H54 (cell line): ENCODE results near the gene HMGXB3.
"Not testable (repeated sequence)": the region's sequence is repeated elsewhere in the genome, so short reads cannot be mapped to it uniquely, and the experiment has no call there.

Source experiments
- DNase-seq: peaks from one replicate; pipeline ENCODE4 v3.0.0; 2011; ENCODE audit warnings: low spot score, mixed read lengths; ENCODE audit not compliant: insufficient read length
- FAIRE-seq: peaks from 3 replicates; lab custom pipeline; 2011; peaks lifted over from hg19 to GRCh38; lab: Jason Lieb, UNC
- POLR2A ChIP-seq: IDR thresholded peaks from 2 replicates; pipeline ENCODE4 v1.6.1; 2011; ENCODE audit warnings: low read depth, mild to moderate bottlenecking, low read length

HMGXB3 gene

DNA sequence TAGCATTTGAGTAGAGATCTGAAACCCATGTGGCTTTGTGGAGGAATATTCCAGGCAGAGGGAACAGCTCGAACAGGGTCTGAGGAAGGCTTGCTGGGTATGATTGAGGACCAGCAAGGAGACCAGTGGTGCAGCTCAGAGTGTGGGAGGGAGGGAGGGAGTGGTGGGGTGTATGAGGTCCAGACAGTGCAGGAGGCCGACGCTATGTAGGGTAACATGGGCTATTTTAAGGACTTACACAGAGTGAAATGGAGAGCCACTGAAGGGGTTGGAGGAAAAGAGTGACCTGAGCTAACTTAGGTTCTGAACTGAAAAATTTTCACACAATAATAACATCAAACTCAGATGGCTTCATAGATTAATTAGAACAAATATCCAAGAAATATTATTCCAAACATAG is 41.9 kb downstream of the HMGXB3 start:
- no peak for TF ChIP-seq POLR2A
- FAIRE-seq (no peak), DNase-seq (no peak)

DNA sequence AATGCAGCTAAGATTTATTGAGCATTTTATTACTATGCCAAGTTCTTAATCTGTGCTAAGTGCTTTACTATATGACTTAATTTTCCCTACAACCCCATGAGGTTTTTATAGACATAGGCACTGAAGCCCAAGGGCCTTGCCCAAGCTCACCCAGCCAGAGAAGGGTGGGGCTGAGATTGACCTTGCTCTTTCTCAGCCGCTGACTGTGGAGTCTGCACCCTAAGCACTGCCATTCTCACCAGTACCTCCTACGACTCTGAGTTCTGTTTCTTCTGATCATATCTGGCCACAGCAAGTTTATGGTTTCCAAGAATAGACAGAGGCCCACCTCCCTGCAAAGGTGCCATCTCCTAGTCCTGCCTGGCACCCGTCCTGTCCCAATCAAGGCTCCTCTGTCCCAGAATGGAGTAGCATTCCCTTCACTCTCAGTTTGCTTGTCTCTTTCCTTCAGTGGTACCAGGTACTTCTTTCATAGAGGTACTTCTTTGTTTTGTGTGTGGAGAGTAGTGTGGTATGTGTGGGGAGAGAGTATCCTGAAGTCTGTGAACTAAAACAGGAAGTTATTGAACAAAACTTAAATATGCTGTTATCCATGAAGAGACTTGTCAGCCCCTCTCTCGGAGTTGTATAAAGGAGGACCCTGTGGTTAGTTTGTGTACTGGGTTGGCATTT is 43.3 kb downstream of the HMGXB3 start:
- no peak for TF ChIP-seq POLR2A
- no peak for FAIRE-seq
- no peak for DNase-seq

DNA sequence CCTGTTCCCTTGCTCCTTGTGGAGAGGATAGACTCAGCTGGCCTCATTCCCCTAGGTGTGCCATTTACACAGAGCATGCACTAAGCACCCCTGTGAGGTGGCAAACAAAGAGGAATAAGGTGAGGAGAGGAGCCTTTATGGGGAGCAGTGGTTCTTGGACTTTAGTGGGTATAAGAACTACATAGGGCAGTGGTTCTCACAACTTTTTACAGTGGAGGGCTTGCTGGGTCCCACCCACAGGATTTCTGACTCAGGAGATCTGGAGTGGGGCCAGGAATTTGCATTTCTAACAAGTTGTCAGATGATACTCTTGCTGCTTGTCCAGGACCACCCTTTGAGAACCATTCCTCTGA is 43.8 kb downstream of the HMGXB3 start:
- no peak for DNase-seq
- no peak for TF ChIP-seq POLR2A
- no peak for FAIRE-seq

DNA sequence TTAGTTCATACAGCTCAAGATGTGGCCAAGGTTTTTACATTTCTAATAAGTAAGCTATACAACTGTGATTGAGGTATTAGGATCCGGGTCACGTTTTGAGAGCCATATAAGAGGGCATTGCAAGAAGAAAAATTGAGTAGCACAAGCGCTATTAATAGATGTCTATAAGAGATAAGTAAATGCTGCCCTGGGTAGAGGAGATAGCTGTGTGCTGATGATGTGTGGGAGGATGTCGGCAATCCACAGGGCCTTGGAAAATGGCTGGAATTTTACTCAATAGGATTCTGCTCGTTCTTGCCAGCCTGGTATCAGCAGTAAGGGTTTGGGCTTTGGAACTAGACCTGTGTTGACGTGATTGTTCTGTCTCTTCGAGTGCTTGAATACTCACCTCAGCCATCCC is 44.2 kb downstream of the HMGXB3 start:
- TF ChIP-seq POLR2A: no peak
- DNase-seq (no peak), FAIRE-seq (no peak)

DNA sequence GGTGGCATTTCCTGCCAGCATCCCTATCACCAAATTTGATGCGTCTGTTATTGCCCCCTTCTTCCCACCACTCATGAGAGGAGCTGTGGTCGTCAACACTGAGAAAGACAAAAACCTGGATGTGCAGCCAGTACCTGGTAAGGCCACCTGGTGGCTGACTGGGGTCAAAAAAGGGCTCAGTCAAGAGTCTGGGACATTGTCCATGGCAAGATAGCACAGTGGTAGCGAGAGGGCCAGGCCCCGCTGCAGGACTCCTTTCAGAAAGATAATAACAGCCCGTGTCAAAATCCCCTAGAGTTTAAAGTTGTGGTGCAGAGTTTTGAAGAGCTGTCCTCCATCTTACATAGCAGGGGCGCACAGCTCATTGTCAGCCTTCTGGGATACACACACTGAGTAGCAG is 45.0 kb downstream of the HMGXB3 start:
- TF ChIP-seq POLR2A: no peak
- DNase-seq (no peak), FAIRE-seq (no peak)

DNA sequence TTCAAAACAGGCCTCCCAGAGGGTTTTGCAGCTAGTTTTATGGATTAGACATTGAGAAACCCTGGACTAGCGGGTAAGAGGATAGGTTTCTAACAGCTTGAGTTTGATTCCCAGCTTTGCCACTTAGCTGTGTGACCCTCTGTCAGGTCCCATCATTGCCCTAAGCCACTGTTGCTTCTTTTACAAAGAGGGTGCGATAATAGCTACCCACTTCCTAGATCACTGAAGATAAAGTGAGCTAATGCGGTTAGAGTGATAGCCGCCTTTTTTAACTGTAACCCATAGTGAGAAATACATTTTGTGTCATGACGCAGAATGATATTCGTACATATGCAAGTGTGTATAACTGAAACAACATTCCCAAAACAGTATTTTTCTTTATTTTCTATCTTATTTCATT is 45.5 kb downstream of the HMGXB3 start:
- FAIRE-seq: no peak
- TF ChIP-seq POLR2A: no peak
- no peak for DNase-seq

DNA sequence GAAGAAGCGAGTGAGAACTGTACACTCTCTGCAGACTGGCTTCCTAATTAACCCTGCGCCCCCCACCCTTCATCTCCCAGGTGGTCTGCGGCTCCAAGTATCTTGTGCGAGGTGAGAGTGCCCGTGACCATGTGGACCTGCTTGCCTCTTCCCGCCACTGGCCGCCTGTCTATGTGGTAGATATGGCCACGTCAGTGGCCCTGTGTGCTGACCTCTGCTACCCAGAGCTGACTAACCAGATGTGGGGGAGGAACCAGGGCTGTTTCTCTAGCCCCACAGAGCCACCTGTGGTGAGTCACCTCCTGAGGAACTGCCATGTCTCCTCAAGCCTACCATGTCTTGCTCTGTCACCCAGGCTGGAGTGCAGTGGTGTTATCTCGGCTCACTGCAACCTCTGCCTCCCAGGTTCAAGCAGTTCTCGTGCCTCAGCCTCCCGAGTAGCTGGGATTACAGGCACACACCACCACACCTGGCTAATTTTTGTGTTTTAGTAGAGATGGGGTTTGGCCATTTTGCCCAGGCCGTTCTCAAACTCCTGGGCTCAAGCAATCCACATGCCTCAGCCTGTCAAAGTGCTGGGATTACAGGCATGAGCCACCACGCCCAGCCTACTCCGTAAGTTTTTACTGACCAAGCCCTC is 49.8 kb downstream of the HMGXB3 start:
- not testable (repeated sequence) for FAIRE-seq
- DNase-seq: peak; percentile 86

DNA sequence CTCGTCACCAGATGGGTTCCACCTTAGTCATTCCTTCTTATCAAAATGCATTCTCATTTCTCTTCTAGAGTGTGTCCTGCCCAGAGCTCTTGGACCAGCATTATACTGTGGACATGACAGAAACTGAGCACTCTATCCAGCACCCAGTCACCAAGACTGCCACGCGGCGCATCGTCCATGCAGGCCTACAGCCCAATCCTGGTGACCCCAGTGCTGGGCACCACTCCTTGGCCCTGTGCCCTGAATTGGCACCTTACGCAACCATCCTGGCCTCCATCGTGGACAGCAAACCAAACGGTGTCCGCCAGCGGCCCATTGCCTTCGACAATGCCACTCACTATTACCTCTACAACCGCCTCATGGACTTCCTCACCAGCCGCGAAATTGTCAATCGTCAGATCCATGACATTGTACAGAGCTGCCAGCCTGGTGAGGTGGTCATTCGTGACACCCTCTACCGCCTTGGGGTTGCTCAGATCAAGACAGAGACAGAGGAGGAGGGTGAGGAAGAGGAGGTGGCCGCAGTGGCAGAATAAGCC is 51.2 kb downstream of the HMGXB3 start:
- FAIRE-seq (no peak), DNase-seq (no peak)
- no peak for TF ChIP-seq POLR2A

DNA sequence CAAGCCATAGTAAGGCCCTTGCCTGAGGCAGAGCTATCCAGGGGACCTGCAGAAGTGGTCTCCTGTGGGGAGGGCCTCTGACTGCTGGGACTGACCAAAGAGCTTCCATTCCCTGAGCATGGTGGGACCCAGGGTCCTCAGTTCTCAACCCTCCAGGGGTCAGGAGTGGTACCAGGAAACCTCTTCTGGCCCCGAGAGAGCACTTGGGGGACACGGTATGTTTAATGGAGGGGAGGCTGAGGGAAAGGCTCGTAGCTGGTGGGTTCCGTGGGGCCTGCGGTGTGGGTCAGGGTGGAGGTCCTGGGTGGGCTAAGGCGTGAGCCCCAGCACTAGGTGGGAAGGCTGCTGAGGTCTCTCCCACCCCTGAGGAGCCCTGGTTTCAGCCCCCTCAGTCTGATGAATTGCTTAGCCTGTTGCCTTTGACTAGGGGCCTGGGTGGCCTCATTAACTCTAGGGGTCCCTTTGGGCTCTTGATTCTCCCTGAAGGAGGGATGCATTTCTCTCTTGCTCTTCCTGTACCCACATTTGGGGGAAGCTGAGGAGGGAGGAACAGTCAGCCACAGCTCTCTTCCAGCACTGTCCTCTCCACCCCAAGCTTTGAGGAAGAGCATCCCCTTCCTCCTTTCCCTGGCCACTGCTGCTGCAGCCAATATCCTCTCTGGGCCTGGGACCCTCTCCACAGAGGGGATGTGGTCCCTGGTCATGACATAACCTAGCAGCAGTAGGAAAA is 51.9 kb downstream of the HMGXB3 start:
- DNase-seq: no peak
- TF ChIP-seq POLR2A: no peak
- no peak for FAIRE-seq

DNA sequence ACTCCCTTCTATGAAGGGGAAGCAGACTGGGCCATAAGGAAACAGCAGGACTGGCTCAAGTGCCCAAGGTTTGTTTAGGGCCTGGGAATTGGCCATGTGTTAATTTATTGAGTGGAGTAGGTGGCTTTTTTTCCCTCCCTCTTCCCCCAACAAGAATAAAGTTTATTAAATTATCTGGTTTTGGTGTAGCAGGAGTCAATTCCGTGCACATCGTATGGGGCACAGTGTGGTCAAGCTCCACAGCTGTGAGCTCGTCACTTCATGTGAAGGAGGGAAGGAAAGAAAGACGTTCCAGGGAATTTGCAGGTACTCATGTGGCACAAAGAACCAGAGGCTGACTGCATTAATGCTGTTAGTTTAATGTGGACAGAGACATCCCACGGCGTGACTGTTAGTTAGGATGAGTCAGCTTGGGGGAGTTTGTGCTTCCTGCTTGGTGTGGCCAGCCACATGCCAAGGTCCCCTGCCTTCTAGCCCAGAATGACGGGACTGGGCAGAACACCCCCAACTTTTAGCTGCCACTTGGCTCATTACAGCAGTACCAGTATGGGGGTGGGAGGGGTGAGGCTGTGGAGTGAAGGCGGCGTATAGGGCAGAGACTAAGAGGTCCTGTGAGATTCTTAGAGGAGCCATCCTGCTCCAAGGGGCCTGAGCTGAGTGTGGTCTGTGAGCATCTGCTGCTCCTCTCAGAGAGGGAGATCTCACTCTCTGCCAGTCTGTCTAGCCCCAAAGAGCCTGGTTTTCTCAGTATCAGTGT is 52.6 kb downstream of the HMGXB3 start:
- DNase-seq (peak; percentile 65), FAIRE-seq (no peak)
- TF ChIP-seq POLR2A: no peak

DNA sequence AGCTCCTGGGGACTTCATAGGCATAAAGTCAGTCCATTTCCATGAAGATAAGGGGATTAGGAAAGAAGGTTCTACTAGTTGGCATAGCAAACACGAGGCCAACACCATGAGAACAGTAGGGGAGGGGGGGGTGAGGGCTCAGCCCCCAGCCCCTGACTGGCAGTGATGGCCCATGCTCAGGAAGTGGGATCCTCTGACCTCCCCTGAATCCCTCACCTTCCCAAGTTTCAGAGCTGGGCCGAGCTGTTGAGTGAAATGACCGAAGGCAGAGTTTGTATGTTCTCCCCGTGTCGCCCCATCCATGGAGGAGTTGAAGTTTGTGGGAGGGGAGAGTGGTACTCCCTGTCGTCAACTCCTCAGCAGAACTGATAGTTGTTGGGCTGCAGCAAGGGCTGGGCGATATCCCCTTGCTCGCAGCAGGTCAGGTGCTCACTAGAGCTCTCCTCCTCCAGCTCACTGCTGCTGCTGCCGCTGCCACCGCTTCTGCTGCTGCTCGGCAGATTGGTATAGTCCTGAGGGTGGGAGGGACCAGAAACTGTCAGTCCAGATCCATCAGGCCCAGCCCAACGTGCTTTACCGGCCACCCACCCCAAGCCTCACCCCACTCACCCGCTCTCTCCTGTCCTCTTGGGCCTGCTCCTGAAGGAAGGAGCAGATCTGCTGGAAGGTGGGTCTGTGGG is 53.3 kb downstream of the HMGXB3 start:
- DNase-seq (no peak), FAIRE-seq (no peak)
- no peak for TF ChIP-seq POLR2A

DNA sequence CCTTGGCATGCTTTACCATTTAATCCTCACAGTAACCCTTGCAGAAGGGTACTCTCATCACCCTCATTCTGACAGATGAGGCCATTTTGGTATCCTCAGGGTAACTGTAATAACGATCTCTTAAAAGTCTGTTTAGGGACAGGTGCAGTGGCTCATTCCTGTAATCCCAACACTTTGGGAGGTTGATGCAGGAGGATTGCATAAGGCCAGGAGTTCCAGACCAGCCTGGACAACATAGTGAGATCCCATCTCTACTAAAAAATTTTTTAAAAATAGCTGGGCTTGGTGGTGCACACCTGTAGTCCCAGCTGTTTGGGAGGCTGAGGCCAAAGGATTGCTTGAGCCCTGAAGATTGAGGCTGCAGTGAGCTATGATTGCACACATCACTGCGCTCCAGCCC is 54.0 kb downstream of the HMGXB3 start:
- DNase-seq (no peak), FAIRE-seq (no peak)
- no peak for TF ChIP-seq POLR2A

DNA sequence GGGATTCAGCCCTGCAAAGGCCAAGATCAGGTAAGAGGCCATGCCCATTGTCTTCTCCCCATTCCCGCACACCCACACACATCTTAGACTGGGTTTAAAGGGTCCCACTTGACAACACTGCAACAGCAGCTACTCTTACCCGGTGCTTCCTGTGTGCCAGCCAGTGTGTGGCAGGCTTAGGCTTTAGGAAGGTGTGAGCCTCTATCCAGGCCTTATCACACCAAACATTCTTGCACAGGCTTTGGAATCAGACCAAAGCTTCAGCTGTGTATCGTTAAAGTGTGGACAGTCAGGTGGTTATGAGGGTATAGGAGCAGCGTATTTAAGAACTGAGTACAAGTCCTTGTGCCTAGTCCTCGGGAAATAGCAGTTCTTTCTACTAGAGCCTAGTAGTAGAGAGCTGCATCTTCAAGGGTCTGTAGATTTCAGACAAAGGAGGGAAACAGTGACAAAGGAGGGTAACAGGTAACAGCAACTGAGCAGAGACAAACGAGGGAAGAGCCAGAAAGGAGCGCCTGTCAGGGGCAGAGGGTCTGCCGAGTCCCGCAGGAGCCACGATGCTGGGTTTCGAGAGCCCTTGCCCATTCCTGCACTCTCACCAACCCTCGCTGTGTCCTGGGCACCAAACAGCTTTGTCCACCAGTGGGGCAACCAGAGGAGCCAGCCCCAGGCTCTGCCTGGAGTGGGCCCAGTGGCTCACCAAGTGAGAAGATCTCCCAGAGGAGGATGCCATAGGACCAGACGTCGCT is 55.0 kb downstream of the HMGXB3 start:
- no peak for TF ChIP-seq POLR2A
- DNase-seq (no peak), FAIRE-seq (no peak)
